ENCODE results near the gene CERKL.

DNA sequence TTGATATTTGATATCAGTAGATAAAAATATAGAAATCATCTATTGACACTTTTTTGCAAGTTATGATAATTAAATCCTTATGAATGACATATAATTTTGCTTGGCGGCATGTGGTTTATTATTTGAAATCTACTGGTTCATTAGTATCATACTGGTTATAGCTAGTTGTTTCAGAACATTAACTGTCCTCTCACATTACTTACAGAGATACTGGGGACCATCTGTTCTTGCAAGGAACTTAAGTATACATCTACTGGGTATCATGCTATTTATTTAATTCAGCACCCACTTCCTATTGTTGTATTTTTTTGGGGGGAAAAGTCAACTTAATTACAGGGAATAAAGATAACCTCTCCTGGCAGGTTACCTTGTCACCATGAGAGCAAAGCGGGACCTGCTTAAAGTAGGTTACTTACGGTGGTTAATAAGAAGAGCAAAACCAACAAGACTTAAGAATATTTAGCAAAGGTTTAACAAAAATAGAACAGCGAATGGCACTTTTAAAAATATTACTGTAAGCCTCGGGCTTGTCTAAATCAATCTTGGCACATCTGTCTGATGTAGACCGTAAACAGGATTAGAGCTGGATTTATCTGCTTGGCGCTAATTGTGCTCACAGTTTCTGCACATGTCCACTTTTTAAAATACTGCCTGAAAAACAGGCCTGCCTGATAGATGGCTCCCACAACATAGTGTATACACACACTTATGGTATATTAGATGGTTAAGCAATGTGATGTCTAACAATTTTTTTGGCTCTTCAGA is 41.8 kb downstream of the CERKL start:
- TF ChIP-seq, protein P1, sequence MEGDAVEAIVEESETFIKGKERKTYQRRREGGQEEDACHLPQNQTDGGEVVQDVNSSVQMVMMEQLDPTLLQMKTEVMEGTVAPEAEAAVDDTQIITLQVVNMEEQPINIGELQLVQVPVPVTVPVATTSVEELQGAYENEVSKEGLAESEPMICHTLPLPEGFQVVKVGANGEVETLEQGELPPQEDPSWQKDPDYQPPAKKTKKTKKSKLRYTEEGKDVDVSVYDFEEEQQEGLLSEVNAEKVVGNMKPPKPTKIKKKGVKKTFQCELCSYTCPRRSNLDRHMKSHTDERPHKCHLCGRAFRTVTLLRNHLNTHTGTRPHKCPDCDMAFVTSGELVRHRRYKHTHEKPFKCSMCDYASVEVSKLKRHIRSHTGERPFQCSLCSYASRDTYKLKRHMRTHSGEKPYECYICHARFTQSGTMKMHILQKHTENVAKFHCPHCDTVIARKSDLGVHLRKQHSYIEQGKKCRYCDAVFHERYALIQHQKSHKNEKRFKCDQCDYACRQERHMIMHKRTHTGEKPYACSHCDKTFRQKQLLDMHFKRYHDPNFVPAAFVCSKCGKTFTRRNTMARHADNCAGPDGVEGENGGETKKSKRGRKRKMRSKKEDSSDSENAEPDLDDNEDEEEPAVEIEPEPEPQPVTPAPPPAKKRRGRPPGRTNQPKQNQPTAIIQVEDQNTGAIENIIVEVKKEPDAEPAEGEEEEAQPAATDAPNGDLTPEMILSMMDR (IDR thresholded peaks at IDR 0.05), result no peak
- no peak for TF ChIP-seq POLR2A (IDR thresholded peaks at IDR 0.05)
